NCI-H510A (cell line): ENCODE measurements around the gene CYBC1.
"Not testable (repeated sequence)": the region's sequence is repeated elsewhere in the genome, so short reads cannot be mapped to it uniquely, and the experiment has no call there.

Experiments
- DNase-seq: peaks from one replicate; lab custom pipeline; 2025; lab: John Stamatoyannopoulos, UW

The CYBC1 gene

DNA sequence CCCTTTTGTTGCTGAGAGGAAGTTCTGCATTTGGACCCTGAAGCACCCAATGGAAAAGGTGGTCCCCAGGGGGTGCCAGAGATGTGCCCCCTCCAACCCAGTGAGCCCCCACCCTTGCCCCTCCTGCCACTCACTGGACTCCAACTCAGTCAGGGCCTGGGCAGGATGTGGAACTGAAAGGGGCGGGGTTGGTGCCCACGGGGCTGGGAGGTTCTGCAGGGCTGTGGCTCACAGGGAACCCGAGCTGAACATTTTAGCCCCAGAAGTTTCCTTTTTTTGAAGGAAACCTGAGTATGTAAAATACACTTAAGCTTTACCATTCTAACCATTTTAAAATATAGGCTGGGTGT lies 16.4 kb downstream of the CYBC1 start:
- no peak for DNase-seq

- DNase-seq: no peak
Observed at GRCh38 chr17:82433560-82434215, 16.9 kb downstream of the CYBC1 start.

GRCh38 chr17:82432017-82432416 lies 18.5 kb downstream of the CYBC1 start:
- DNase-seq: no peak

DNA sequence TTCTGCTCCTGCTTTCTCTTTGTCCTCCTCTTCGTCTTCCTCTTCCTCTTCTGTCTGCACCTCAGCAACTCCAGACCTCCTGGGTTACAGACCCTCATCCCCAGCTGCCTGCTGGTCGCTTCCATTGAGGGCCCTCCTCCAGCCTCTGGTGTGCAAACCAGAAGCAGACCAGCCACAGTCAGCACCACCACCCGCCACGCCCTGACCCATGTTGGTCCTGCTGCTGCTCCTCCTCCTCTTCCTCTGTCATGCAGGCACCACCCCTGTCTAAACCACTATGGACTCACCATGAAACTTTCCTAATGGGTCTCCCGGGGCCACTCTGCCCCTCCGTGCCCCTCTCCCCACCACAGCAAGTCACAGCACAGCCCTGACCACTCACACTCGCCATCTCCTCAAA lies 20.7 kb downstream of the CYBC1 start:
- DNase-seq: no peak

DNA sequence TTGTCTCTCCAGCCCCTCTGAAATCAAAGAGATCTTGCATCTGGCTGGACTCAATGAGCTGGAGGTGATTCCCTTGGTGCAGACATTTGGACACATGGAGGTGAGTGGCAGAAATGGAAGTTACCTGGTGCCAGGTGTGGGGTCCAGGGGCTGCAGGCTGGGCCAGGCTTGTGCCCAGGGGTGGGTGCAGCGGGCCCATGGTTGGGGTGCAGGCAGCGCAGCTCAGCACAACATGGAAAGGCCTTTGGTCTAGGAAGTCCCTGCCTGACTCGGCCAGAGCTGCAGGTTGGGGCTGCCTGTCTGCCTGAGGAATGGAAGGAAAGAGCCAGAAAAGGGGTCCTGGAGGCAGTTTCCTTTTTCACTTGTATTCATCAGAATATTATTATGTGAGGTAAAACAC lies 22.0 kb downstream of the CYBC1 start:
- no peak for DNase-seq

DNA sequence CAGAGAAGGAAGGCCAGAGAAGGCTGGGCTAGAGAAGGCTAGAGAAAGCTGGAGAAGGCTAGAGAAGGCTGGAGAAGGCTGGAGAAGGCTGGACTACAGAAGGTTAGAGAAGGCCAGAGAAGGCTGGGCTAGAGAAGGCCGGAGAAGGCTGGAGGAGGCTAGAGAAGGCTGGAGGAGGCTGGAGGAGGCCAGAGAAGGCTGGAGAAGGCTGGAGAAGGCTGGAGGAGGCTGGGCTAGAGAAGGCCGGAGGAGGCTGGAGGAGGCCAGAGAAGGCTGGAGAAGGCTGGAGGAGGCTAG lies 25.7 kb downstream of the CYBC1 start:
- no peak for DNase-seq

GRCh38 chr17:82424001-82424862 lies 26.3 kb downstream of the CYBC1 start:
- DNase-seq: no peak

DNA sequence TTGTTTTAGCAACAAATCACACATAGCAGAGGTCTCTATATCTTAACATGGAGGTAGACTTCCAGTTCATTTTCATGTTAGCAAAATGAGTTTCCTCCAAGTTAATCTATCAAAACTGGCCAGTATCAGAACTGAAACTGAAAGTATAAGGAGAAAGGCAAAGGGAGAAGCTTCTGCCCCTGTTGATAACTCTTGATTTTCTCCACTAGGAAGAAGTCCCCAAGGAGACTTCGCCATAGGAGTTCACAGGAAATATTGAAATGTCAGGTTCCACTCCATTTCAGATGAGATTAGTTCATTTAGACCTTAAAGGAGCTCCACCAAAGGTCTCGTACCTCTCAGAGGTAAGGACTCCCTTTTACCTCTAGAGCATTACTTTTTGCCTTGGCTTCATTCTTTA lies 31.0 kb downstream of the CYBC1 start:
- DNase-seq: no peak

DNA sequence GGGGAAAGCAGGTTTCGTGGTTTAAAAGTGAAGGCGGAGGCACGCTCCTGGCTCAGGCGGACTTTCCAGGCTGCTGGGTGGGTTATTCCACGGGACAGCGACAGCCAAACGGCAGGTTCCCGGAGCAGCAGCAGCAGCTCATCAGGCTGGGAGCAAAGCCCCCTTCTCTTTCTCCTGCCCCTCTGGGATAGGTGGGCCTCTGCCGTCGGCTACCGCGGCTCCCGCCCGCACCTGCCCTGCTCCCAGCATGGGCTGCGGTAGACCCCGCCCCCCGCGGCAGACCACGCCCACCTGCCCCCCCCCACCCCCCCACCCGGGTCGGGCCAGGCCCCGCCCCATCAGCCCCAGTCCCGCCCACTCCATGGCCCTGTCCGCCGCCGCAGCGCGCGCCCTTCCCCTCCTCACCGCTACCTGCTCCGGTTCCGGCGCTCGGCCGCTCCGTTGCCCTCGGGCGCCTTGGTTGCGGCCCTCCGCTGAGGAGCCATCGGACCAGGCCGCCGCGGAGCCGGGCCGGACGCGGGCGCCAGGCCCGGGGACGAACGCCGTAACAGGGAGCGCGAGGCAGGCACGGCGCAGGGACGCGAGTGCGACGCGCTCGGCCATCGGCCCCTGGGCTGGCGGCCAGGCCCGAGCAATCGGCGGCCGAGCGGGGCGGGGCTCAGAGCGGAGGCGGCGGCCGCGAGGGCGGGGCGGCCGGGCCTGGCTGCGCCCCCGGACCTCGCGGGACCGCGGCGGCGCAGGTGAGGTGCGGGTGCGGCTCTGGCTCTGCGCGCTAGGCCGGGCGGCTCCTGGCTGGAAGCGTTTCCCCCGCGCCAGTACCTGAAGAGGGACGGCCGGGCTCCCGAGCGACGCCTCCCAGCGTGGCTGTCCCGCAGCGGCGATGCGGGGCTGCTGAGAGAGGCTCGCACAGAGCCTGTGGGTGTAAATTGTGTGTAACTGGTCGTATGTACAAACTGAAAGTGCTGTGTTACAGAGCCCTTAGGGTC lies 32.3 kb downstream of the CYBC1 start, which contains the start of the genes HEXD and OGFOD3:
Gene HEXD (plus strand): TSS at position 347 of the 986 bp plus-strand sequence. CDS start 1,453 bp downstream, outside the sequence.
Gene OGFOD3 (minus strand): TSS at position 586 of the 986 bp plus-strand sequence. CDS start 101 bp downstream, at position 485.
- DNase-seq: peak; percentile 83

GRCh38 chr17:82416771-82417170 lies 33.8 kb downstream of the CYBC1 start:
- no peak for DNase-seq

DNA sequence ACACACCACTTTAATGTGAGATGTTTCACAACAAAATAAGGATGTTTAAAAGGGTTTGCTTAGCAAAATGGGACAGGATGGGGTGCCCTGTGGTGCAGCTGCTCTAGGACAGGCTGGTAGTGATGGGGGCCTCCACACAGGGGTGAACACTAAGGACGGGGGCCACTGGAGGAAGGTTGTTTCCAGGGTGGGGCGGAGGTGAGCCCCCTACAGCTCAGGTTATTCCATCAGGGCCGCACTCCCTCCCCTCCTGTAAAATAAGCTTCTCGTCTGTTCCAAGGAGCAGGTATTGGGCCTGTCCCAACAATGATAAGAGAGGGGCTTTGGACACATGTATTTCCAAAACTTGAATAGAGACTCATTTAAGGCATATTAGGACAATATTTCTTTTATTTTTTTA lies 34.3 kb downstream of the CYBC1 start:
- DNase-seq: no peak

GRCh38 chr17:82415786-82416185 lies 34.8 kb downstream of the CYBC1 start:
- DNase-seq: no peak

- no peak for DNase-seq
Observed at GRCh38 chr17:82415336-82415735, 35.2 kb downstream of the CYBC1 start.

DNA sequence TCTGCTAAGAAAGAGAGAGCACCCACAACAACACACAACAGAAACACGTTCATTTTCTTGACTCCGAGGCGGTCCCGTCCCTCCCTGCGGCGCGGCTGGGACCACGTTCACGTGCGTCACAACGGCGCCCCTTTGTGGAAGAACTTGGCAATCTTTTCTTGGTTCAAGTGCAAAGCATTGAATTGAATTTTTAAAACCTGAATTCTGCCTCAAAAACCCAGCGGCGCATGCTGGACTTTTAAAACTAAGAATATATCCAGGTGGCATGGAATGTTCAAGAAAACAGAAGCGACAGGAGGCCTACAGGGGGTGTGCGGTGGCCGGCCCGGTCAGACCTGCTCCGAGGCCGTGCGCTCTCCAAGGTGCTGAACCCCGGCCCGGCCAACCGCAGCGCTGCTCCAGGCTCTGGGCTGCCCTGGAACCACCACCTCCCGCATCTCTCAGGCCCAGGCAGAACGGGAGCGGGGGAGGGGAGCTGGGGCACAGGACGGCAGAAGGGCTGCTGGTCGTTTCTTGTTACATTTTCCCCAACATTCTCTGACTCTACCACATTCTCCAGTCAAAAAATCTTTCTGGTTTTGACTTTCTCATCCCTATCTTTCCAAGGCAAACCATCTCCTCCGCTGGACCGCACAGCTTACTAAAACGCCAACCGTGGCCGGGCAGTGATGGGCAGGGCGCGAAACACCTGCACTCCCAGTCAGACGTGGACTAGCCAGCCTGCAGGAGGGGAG lies 35.8 kb downstream of the CYBC1 start:
- DNase-seq: peak; percentile 33

DNA sequence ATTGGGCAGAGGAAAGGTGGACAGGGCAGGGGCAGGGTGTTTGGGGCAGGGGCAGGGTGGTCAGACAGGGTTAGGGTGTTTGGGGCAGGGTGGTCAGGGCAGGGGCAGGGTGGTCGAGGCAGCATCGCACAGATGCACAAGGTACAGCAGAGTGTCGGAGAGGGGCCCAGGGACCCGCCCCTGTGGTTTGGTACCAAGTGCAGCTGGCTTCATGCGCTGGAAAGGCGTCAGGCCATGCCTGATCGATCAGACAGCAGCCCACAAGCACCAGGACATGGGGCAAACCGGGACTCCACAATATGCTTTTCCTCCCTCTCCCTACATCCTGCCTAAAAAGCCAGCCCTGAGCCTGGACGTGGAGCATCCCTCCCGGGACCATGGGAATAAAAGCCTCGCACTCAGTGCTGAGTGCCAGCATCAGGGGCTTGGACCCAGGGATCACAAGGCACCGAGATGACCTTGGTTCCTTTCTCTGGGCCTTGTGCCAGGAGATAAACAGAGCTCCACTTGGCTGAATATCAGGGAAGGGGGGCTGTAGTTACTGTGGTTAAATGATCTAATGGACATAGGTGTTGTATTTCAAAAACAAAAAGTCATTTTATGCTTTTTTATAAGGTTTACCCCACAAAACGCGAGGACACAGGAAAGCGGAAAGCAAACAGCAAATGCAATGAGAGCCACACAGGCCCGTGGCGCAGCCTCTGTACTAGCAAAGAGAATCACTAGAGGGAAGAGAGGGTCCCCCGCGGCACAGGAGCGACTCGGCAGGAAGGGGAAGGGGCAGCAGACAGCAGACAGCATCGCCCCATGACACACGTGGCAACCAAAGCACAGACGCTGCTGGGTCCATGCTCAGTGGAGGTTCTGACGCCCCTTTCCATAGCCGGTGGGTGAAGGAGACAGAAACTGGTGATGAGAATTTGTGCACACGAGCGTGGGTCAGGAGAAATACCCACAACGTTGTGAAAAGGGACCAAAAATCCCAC lies 37.7 kb downstream of the CYBC1 start:
- DNase-seq: no peak

DNA sequence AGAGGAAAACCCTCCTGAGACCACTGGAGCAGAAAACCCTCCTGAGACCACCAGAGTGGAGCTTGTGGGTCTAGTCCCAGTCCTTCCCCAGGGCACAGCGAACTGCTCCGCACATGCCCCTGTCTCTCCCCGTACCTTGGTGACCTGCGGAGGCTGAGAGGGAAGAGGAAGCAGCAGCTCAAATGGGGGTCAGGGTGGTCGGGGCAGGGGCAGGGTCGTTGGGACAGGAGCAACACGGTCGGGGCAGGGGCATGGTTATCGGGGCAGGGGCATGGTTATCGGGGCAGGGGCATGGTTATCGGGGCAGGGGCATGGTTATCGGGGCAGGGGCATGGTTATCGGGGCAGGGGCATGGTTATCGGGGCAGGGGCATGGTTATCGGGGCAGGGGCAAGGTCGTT lies 38.5 kb downstream of the CYBC1 start:
- not testable (repeated sequence) for DNase-seq

- no peak for DNase-seq
Observed at GRCh38 chr17:82411396-82412053, 39.0 kb downstream of the CYBC1 start.

- DNase-seq: no peak
Observed at GRCh38 chr17:82410014-82410716, 40.4 kb downstream of the CYBC1 start.

- DNase-seq: no peak
Observed at GRCh38 chr17:82408938-82409318, 41.6 kb downstream of the CYBC1 start.
